Measurements from ENCODE around the gene COQ10B. TPM values are rescaled to one million over a fixed set of nuclear protein-coding genes. Genes with fewer than 3 reads are reported as not detected.

Gene COQ10B
- total and polyA plus RNA-seq, 8 donors = 11.7 to 28.3 (median 14.7) TPM

- Histone ChIP-seq H3K4me3 (peak within 1 kb of the TSS; percentile 69 to 94), H3K36me3 (peaks cover 0 to 46% of the 10 kb centered on the region in 2 donors), H3K27ac (peak within 1 kb of the TSS; percentile 97 to 100), H3K9me3 (no peaks in the 10 kb centered on the region), H3K27me3 (no peaks in the 10 kb centered on the region), H3K4me1 (peaks cover 24 to 67% of the 10 kb centered on the region in 2 donors)
- TF ChIP-seq, protein P1, sequence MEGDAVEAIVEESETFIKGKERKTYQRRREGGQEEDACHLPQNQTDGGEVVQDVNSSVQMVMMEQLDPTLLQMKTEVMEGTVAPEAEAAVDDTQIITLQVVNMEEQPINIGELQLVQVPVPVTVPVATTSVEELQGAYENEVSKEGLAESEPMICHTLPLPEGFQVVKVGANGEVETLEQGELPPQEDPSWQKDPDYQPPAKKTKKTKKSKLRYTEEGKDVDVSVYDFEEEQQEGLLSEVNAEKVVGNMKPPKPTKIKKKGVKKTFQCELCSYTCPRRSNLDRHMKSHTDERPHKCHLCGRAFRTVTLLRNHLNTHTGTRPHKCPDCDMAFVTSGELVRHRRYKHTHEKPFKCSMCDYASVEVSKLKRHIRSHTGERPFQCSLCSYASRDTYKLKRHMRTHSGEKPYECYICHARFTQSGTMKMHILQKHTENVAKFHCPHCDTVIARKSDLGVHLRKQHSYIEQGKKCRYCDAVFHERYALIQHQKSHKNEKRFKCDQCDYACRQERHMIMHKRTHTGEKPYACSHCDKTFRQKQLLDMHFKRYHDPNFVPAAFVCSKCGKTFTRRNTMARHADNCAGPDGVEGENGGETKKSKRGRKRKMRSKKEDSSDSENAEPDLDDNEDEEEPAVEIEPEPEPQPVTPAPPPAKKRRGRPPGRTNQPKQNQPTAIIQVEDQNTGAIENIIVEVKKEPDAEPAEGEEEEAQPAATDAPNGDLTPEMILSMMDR (IDR thresholded peaks at IDR 0.05) = no peak
- DNase-seq = peak; percentile 99 to 100 (median 100)
- ATAC-seq = peak; percentile 96
- intact Hi-C loops (cut with DNase I) = no loop called here
Measured at GRCh38 chr2:197499594-197500502, 46.5 kb downstream of the COQ10B start, which contains the start of the genes HSPD1 and HSPE1. HSPD1 (minus strand) TSS chr2:197499840; CDS start chr2:197498848, 992 bp downstream. HSPE1 (plus strand) TSS chr2:197500379; CDS start chr2:197500437, 58 bp downstream.

DNA sequence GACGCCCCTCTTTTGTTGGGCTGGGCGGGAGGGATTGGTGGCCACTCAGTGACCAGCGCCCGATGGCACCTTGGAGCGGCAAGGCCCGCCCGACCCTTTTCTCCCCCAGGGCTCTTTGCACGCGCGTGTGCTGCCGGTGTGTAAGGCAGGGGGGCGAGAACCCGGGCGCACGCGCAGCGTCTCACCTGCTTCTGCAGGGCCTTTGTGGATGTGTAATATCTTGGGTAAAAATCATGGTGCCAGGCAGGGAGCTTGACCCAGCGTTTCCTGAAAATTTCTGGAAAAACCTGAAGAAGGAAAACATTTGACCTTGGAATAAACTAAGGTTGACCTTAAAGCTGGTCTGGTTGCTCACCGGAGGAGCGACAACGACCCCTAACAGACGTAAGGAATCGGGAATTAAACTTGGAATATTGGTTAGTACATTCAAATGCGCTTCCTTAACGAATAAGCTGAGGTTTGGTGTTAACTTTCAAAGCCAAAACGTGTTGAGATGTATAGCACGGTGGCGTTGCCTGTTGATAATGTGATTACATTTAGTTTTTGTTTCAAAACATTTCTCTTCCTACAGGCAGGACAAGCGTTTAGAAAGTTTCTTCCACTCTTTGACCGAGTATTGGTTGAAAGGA, 47.3 kb downstream of the COQ10B start:
- peak in 2 of 4 donors; percentile 21 to 25 for DNase-seq
- TF ChIP-seq, protein P1 (IDR thresholded peaks at IDR 0.05) = no peak
- H3K27me3 ChIP-seq = no peaks in the 10 kb centered on the region
- H3K9me3 ChIP-seq = no peaks in the 10 kb centered on the region
- H3K27ac ChIP-seq = peak overlapping the region; percentile 97 to 100
- peaks cover 0 to 43% of the 10 kb centered on the region in 2 donors for H3K36me3 ChIP-seq
- peak; percentile 4 for ATAC-seq
- peak overlapping the region; percentile 69 to 94 for H3K4me3 ChIP-seq
- intact Hi-C loops (cut with DNase I) = no loop called here
- peaks cover 24 to 60% of the 10 kb centered on the region in 2 donors for H3K4me1 ChIP-seq

DNA sequence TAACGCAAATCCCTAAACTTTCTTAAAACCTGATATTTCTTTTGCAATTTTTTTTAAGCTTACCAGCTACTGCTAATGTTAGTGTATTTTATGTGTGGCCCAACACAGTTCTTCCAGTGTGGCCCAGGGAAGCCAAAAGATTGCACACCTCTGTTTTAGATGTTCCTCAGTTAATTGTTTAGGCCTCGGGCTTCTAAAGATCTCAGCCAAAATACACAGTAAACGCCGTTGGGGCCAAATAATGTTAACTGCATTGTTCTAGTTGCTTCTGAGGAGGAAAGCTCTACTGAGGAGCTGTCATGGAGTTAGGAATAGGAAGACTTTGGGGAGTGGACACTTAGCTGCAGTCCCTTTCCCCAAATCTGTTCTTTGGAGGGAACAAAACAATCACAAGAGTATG, 48.8 kb downstream of the COQ10B start:
- intact Hi-C loops (cut with DNase I) = no loop called here
- ATAC-seq = no peak
- no peaks in the 10 kb centered on the region for H3K9me3 ChIP-seq
- no peaks in the 10 kb centered on the region for H3K27me3 ChIP-seq
- H3K4me1 ChIP-seq = peaks cover 24 to 44% of the 10 kb centered on the region in 2 donors
- H3K4me3 ChIP-seq = peak overlapping the region in 1 of 2 donors; percentile 94
- H3K27ac ChIP-seq = no peak overlapping the region
- no peak for DNase-seq
- peaks cover 0 to 27% of the 10 kb centered on the region in 2 donors for H3K36me3 ChIP-seq
- TF ChIP-seq, protein P1 (IDR thresholded peaks at IDR 0.05) = no peak

- H3K36me3 ChIP-seq = peaks cover 0 to 23% of the 10 kb centered on the region in 2 donors
- ATAC-seq = no peak
- no peak for DNase-seq
- H3K9me3 ChIP-seq = no peaks in the 10 kb centered on the region
- TF ChIP-seq, protein P1 (IDR thresholded peaks at IDR 0.05) = no peak
- intact Hi-C loops (cut with DNase I) = no loop called here
- peak overlapping the region in 1 of 2 donors; percentile 94 for H3K4me3 ChIP-seq
- H3K27me3 ChIP-seq = no peaks in the 10 kb centered on the region
- peaks cover 24 to 39% of the 10 kb centered on the region in 2 donors for H3K4me1 ChIP-seq
- no peak overlapping the region for H3K27ac ChIP-seq
Measured at GRCh38 chr2:197502685-197503084, 49.3 kb downstream of the COQ10B start.

DNA sequence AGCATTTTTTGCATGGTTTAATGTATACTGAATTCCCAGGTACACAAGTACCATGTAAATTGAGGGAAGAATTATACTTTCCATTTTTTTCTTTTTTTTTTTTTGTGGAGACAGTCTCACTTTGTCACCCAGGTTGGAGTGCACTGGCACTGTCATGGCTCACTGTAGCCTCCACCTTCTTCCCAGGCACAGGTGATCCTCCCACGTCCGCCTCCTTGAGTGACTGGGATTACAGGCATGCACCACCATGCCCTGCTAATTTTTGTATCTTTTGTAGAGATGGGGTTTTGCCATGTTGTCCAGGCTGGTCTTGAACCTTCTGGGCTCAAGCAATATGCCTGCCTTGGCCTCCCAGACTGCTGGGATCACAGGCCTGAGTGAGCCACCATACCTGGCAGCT, 50.6 kb downstream of the COQ10B start:
- intact Hi-C loops (cut with DNase I) = no loop called here
- Histone ChIP-seq H3K4me1 (peaks cover 18 to 26% of the 10 kb centered on the region in 2 donors), H3K36me3 (peaks cover 0 to 21% of the 10 kb centered on the region in 2 donors), H3K27me3 (no peaks in the 10 kb centered on the region), H3K27ac (no peak overlapping the region), H3K4me3 (no peak overlapping the region), H3K9me3 (no peaks in the 10 kb centered on the region)
- TF ChIP-seq, protein P1 (IDR thresholded peaks at IDR 0.05) = no peak
- ATAC-seq (no peak), DNase-seq (no peak)
